Heart left ventricle (tissue), 13 donors: Measurements from ENCODE around the gene MEST.

ENCODE experiments used
- CTCF ChIP-seq, 12 donors: fragments of 200-600 bp; sonication (generic) in 4 of 12; IDR thresholded peaks; one replicate each; pipeline versions ENCODE4 v1.5.0 to v1.8.0; 2018 to 2022; ENCODE audit warnings: antibody characterized with exemption in 12 of 12, mild to moderate bottlenecking in 5 of 12
- POLR2A ChIP-seq, 2 donors: fragments of 450-650 bp; IDR thresholded peaks; one replicate each; pipeline ENCODE4 v1.6.1; 2017; ENCODE audit warnings: antibody characterized with exemption in 2 of 2, mild to moderate bottlenecking in 2 of 2, moderate library complexity in 2 of 2
- donor health status: ischemic (EF 13 %, LVEDD 7.1; RV severe dilation, severe dysfunction).
- donor health status: DM: no; HTN: yes; CAD: no.
- donor health status: DM: no; HTN: no; CAD: no.
- donor health status: ischemic (EF 25% LVEDD 6.9; RV normal size, moderate dysfunction).
- donor health status: ischemic (EF 25% LVEDD 5.7; RV mildly dilated, moderate dysfunction).
- donor health status: ischemic (EF 35%, LVEDD 5.7; RV mildly dilated, moderate dysfunction).
- donor health status: nonischemic (EF 11% LVEDD 7.7; RV severe dilation, severe dysfunction).
- donor health status: DM: yes; HTN: yes; CAD: no.
- donor health status: PGD.
- donor health status: ischemic (EF 29% LVEDD 5.4; RV normal size, mild dysfunction).
- donor health status: nonischemic (EF 23%, LVEDD 6.1; RV moderate dilation, normal function).

- TF ChIP-seq POLR2A (IDR thresholded peaks at IDR 0.05) (no peak), CTCF (IDR thresholded peaks at IDR 0.05) (no peak)
These were observed 33.6 kb upstream of the MEST start for GRCh38 chr7:130458257-130458656.
